Keratinocyte (primary cell): Measurements from ENCODE around the gene MRPL39. TPM values are rescaled to one million over a fixed set of nuclear protein-coding genes. Genes with fewer than 3 reads are reported as not detected.

Experiments used
- DNase-seq: peaks from one replicate; pipeline ENCODE4 v3.0.0-alpha.2; 2011; ENCODE audit warnings: low read depth, missing footprints, low spot score
- FAIRE-seq: peaks from 2 replicates; lab custom pipeline; 2011; peaks lifted over from hg19 to GRCh38; lab: Jason Lieb, UNC
- H2AFZ ChIP-seq: 2 replicates; pipeline ENCODE4 v1.6.0; 2012; ENCODE audit warnings: low read length, control low read depth, inconsistent platforms; ENCODE audit not compliant: control insufficient read depth
- H3K27ac ChIP-seq: 2 replicates; pipeline ENCODE4 v1.5.1; 2011; ENCODE audit warnings: low read length; ENCODE audit not compliant: control insufficient read depth, insufficient read depth
- H3K27me3 ChIP-seq: 3 replicates; pipeline ENCODE4 v1.6.0; 2011; ENCODE audit warnings: low read length; ENCODE audit not compliant: control insufficient read depth, insufficient read depth; ENCODE audit errors: extremely low read depth
- H3K36me3 ChIP-seq, 2 experiments: 2 replicates in 1 of 2; 3 replicates in 1 of 2; pipeline ENCODE4 v1.5.1; 2011; ENCODE audit warnings: low read length in 2 of 2, mild to moderate bottlenecking in 1 of 2; ENCODE audit not compliant: control insufficient read depth in 2 of 2, insufficient read depth in 2 of 2; ENCODE audit errors: extremely low read depth in 1 of 2
- H3K4me1 ChIP-seq: 3 replicates; pipeline ENCODE4 v1.5.1; 2011; ENCODE audit warnings: low read length; ENCODE audit not compliant: control insufficient read depth, insufficient read depth; ENCODE audit errors: extremely low read depth
- H3K4me2 ChIP-seq: 3 replicates; pipeline ENCODE4 v1.6.0; 2011; ENCODE audit warnings: low read depth, low read length; ENCODE audit not compliant: control insufficient read depth, insufficient read depth; ENCODE audit errors: extremely low read depth
- H3K4me3 ChIP-seq, 3 experiments: fragments of 200-600 bp in 1 of 3; sonication (generic) in 1 of 3; 2 replicates in 2 of 3; 3 replicates in 1 of 3; pipeline ENCODE4 v1.5.1; 2011 to 2016; ENCODE audit warnings: low read length in 3 of 3, mild to moderate bottlenecking in 3 of 3, control low read depth in 2 of 3, inconsistent platforms in 1 of 3, low read depth in 1 of 3, mixed read lengths in 1 of 3, mixed run types in 1 of 3, moderate library complexity in 1 of 3; ENCODE audit not compliant: control insufficient read depth in 2 of 3, insufficient read depth in 2 of 3; ENCODE audit errors: extremely low read depth in 1 of 3
- H3K79me2 ChIP-seq: 2 replicates; pipeline ENCODE4 v1.6.0; 2012; ENCODE audit warnings: low read length; ENCODE audit not compliant: control insufficient read depth, insufficient read depth
- H3K9ac ChIP-seq: 3 replicates; pipeline ENCODE4 v1.6.0; 2011; ENCODE audit warnings: low read length; ENCODE audit not compliant: control insufficient read depth, insufficient read depth; ENCODE audit errors: extremely low read depth
- H3K9me1 ChIP-seq: 3 replicates; pipeline ENCODE4 v1.6.0; 2011; ENCODE audit warnings: low read length; ENCODE audit not compliant: control insufficient read depth, insufficient read depth; ENCODE audit errors: extremely low read depth
- H3K9me3 ChIP-seq: 2 replicates; pipeline ENCODE4 v1.5.1; 2012; ENCODE audit warnings: low read depth, low read length; ENCODE audit not compliant: control insufficient read depth
- H4K20me1 ChIP-seq: 3 replicates; pipeline ENCODE4 v1.6.0; 2011; ENCODE audit warnings: low read length; ENCODE audit not compliant: control insufficient read depth, insufficient read depth; ENCODE audit errors: extremely low read depth
- CTCF ChIP-seq, 3 experiments: IDR thresholded peaks in 1 of 3; conservative IDR thresholded peaks in 1 of 3; optimal IDR thresholded peaks in 1 of 3; 2 replicates in 2 of 3; 3 replicates in 1 of 3; pipeline versions ENCODE3 to v1.5.1; 2011; ENCODE audit warnings: low read length in 3 of 3, mild to moderate bottlenecking in 3 of 3, moderate library complexity in 2 of 3, control low read depth in 1 of 3, inconsistent platforms in 1 of 3; ENCODE audit not compliant: insufficient read depth in 2 of 3; ENCODE audit errors: extremely low read depth in 1 of 3
- EZH2 ChIP-seq: IDR thresholded peaks from one replicate; pipeline ENCODE4 v1.6.1; 2012; ENCODE audit warnings: inconsistent platforms, mild to moderate bottlenecking, low read length, moderate library complexity
- dilution Hi-C: fragments of 300-500 bp; cut with MboI; formaldehyde crosslinking; loops from one replicate; pipeline ENCODE4 v1.7.0; 2020; ENCODE audit warnings: low sequenced_read_pairs; ENCODE audit not compliant: extremely low pct_ligation_motif_present
- polyA plus RNA-seq, 5 experiments: library from polyadenylated mRNA; depleted of rRNA in 3 of 5; stranded (reverse) in 3 of 5; stranded (forward) in 1 of 5; unstranded in 1 of 5; fragments of >200 nt; gene quantifications; 1 replicate in 1 of 5; 2 replicates in 3 of 5; 3 replicates in 1 of 5; pipeline versions ENCODE4 v1.2.1 to v1.2.3, GENCODE V29; 2011 to 2012; ENCODE audit warnings: missing spikeins in 2 of 5, low read depth in 1 of 5, low replicate concordance in 1 of 5

MRPL39 gene
- polyA plus RNA-seq, 1 donor (not counting 4 experiments of a cell fraction or from before 2014, with no cell fraction given): 51.4 TPM

GRCh38 chr21:25637851-25638659 lies 30.8 kb upstream of the MRPL39 start:
- Histone ChIP-seq H2AFZ (no peak overlapping the region), H3K4me3 (no peak overlapping the region), H3K4me2 (no peak overlapping the region), H3K9me1 (no peaks in the 10 kb centered on the region), H3K4me1 (peaks cover 4% of the 10 kb centered on the region), H3K79me2 (no peaks in the 10 kb centered on the region), H3K9ac (no peak overlapping the region), H3K27ac (no peak overlapping the region), H4K20me1 (no peaks in the 10 kb centered on the region), H3K27me3 (peaks cover 42% of the 10 kb centered on the region), H3K36me3 (no peaks in the 10 kb centered on the region), H3K9me3 (no peaks in the 10 kb centered on the region)
- no peak for DNase-seq
- dilution Hi-C loops: no loop called here
- FAIRE-seq: no peak
- TF ChIP-seq CTCF (optimal IDR thresholded peaks at IDR 0.05 in 1 of 3, IDR thresholded peaks at IDR 0.05 in 1 of 3, conservative IDR thresholded peaks at IDR 0.05 in 1 of 3; ENCODE audit: extremely low read depth in 1 of 3, insufficient read depth in 2 of 3, low read length in 3 of 3) (no peak), EZH2 (no peak)

- Histone ChIP-seq H3K79me2 (no peaks in the 10 kb centered on the region), H3K4me2 (no peak overlapping the region), H3K27me3 (peaks cover 41% of the 10 kb centered on the region), H2AFZ (no peak overlapping the region), H3K4me1 (peaks cover 4% of the 10 kb centered on the region), H4K20me1 (no peaks in the 10 kb centered on the region), H3K36me3 (no peaks in the 10 kb centered on the region), H3K9ac (no peak overlapping the region), H3K9me1 (no peaks in the 10 kb centered on the region), H3K27ac (no peak overlapping the region), H3K4me3 (no peak overlapping the region), H3K9me3 (no peaks in the 10 kb centered on the region)
- DNase-seq: no peak
- TF ChIP-seq EZH2: no peak
- no peak for TF ChIP-seq CTCF (optimal IDR thresholded peaks at IDR 0.05 in 1 of 3, IDR thresholded peaks at IDR 0.05 in 1 of 3, conservative IDR thresholded peaks at IDR 0.05 in 1 of 3; ENCODE audit: extremely low read depth in 1 of 3, insufficient read depth in 2 of 3, low read length in 3 of 3)
- dilution Hi-C loops: no loop called here
- FAIRE-seq: no peak
Observed at GRCh38 chr21:25636727-25637126, 29.4 kb upstream of the MRPL39 start.
